ENCODE results near the gene ZBED2.

DNA sequence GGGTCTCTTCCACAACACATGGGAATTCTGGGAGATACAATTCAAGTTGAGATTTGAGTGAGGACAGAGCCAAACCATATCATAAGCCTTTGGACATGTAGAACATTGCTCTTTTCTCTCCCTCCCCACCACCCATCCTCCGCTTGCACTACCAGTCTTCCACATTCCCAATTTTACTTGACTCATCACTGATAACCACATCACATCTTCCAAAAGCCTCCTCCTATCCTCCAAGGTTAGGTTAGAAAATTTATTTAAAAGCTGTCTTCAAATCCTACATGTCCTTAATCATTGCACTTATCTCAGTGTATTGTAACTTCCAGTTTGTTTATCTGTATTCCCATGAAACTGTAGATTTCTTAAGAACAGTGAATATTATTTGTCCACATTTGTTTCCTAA lies 10.4 kb downstream of the ZBED2 start:
- TF ChIP-seq, protein P1, sequence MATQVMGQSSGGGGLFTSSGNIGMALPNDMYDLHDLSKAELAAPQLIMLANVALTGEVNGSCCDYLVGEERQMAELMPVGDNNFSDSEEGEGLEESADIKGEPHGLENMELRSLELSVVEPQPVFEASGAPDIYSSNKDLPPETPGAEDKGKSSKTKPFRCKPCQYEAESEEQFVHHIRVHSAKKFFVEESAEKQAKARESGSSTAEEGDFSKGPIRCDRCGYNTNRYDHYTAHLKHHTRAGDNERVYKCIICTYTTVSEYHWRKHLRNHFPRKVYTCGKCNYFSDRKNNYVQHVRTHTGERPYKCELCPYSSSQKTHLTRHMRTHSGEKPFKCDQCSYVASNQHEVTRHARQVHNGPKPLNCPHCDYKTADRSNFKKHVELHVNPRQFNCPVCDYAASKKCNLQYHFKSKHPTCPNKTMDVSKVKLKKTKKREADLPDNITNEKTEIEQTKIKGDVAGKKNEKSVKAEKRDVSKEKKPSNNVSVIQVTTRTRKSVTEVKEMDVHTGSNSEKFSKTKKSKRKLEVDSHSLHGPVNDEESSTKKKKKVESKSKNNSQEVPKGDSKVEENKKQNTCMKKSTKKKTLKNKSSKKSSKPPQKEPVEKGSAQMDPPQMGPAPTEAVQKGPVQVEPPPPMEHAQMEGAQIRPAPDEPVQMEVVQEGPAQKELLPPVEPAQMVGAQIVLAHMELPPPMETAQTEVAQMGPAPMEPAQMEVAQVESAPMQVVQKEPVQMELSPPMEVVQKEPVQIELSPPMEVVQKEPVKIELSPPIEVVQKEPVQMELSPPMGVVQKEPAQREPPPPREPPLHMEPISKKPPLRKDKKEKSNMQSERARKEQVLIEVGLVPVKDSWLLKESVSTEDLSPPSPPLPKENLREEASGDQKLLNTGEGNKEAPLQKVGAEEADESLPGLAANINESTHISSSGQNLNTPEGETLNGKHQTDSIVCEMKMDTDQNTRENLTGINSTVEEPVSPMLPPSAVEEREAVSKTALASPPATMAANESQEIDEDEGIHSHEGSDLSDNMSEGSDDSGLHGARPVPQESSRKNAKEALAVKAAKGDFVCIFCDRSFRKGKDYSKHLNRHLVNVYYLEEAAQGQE (IDR thresholded peaks at IDR 0.05; ENCODE audit: unreplicated experiment) = no peak
- TF ChIP-seq JUNB (IDR thresholded peaks at IDR 0.05; ENCODE audit: unreplicated experiment) = no peak
- TF ChIP-seq, protein P2, sequence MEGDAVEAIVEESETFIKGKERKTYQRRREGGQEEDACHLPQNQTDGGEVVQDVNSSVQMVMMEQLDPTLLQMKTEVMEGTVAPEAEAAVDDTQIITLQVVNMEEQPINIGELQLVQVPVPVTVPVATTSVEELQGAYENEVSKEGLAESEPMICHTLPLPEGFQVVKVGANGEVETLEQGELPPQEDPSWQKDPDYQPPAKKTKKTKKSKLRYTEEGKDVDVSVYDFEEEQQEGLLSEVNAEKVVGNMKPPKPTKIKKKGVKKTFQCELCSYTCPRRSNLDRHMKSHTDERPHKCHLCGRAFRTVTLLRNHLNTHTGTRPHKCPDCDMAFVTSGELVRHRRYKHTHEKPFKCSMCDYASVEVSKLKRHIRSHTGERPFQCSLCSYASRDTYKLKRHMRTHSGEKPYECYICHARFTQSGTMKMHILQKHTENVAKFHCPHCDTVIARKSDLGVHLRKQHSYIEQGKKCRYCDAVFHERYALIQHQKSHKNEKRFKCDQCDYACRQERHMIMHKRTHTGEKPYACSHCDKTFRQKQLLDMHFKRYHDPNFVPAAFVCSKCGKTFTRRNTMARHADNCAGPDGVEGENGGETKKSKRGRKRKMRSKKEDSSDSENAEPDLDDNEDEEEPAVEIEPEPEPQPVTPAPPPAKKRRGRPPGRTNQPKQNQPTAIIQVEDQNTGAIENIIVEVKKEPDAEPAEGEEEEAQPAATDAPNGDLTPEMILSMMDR (conservative IDR thresholded peaks at IDR 0.05; ENCODE audit: low read depth in 2 of 2) = no peak
- TF ChIP-seq EZH2phosphoT487 (IDR thresholded peaks at IDR 0.05; ENCODE audit: unreplicated experiment) = no peak
- TF ChIP-seq POLR2AphosphoS5 (IDR thresholded peaks at IDR 0.05; ENCODE audit: low read depth) = no peak
- no peak for TF ChIP-seq STAT1 (IDR thresholded peaks at IDR 0.05; ENCODE audit: unreplicated experiment)
- no peak for TF ChIP-seq CREB1 (CRISPR knock-in tag; IDR thresholded peaks at IDR 0.05; ENCODE audit: low read depth)
- no peak for TF ChIP-seq EZH2 (IDR thresholded peaks at IDR 0.05; ENCODE audit: low read depth, unreplicated experiment)
- no peak for TF ChIP-seq ZNF331 (CRISPR knock-in tag; IDR thresholded peaks at IDR 0.05; ENCODE audit: low read depth)
- TF ChIP-seq, protein P3, sequence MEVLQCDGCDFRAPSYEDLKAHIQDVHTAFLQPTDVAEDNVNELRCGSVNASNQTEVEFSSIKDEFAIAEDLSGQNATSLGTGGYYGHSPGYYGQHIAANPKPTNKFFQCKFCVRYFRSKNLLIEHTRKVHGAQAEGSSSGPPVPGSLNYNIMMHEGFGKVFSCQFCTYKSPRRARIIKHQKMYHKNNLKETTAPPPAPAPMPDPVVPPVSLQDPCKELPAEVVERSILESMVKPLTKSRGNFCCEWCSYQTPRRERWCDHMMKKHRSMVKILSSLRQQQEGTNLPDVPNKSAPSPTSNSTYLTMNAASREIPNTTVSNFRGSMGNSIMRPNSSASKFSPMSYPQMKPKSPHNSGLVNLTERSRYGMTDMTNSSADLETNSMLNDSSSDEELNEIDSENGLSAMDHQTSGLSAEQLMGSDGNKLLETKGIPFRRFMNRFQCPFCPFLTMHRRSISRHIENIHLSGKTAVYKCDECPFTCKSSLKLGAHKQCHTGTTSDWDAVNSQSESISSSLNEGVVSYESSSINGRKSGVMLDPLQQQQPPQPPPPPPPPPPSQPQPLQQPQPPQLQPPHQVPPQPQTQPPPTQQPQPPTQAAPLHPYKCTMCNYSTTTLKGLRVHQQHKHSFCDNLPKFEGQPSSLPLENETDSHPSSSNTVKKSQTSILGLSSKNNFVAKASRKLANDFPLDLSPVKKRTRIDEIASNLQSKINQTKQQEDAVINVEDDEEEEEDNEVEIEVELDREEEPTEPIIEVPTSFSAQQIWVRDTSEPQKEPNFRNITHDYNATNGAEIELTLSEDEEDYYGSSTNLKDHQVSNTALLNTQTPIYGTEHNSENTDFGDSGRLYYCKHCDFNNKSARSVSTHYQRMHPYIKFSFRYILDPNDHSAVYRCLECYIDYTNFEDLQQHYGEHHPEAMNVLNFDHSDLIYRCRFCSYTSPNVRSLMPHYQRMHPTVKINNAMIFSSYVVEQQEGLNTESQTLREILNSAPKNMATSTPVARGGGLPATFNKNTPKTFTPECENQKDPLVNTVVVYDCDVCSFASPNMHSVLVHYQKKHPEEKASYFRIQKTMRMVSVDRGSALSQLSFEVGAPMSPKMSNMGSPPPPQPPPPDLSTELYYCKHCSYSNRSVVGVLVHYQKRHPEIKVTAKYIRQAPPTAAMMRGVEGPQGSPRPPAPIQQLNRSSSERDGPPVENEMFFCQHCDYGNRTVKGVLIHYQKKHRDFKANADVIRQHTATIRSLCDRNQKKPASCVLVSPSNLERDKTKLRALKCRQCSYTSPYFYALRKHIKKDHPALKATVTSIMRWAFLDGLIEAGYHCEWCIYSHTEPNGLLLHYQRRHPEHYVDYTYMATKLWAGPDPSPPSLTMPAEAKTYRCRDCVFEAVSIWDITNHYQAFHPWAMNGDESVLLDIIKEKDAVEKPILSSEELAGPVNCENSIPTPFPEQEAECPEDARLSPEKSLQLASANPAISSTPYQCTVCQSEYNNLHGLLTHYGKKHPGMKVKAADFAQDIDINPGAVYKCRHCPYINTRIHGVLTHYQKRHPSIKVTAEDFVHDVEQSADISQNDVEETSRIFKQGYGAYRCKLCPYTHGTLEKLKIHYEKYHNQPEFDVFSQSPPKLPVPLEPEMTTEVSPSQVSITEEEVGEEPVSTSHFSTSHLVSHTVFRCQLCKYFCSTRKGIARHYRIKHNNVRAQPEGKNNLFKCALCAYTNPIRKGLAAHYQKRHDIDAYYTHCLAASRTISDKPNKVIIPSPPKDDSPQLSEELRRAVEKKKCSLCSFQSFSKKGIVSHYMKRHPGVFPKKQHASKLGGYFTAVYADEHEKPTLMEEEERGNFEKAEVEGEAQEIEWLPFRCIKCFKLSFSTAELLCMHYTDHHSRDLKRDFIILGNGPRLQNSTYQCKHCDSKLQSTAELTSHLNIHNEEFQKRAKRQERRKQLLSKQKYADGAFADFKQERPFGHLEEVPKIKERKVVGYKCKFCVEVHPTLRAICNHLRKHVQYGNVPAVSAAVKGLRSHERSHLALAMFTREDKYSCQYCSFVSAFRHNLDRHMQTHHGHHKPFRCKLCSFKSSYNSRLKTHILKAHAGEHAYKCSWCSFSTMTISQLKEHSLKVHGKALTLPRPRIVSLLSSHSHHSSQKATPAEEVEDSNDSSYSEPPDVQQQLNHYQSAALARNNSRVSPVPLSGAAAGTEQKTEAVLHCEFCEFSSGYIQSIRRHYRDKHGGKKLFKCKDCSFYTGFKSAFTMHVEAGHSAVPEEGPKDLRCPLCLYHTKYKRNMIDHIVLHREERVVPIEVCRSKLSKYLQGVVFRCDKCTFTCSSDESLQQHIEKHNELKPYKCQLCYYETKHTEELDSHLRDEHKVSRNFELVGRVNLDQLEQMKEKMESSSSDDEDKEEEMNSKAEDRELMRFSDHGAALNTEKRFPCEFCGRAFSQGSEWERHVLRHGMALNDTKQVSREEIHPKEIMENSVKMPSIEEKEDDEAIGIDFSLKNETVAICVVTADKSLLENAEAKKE (CRISPR knock-in tag; IDR thresholded peaks at IDR 0.05) = no peak

Measured in GM23338 (cell line).